ENCODE results near the gene PANK4. TPM values are rescaled to one million over a fixed set of nuclear protein-coding genes. Genes with fewer than 3 reads are reported as not detected.
A peak's percentile ranks its signal among the peaks of the same experiment; 100 is the strongest.

The PANK4 gene
- total RNA-seq, 3 donors from 2014 or later = 16.5 to 32.8 (median 31.3) TPM

- peaks cover 0 to 21% of the 10 kb centered on the region in 2 donors for H3K4me1 ChIP-seq
- no peaks in the 10 kb centered on the region for H3K9me3 ChIP-seq
- TF ChIP-seq POLR2A (IDR thresholded peaks at IDR 0.05) = no peak
- TF ChIP-seq CTCF (IDR thresholded peaks at IDR 0.05) = no peak
- no peak for TF ChIP-seq POLR2AphosphoS5 (IDR thresholded peaks at IDR 0.05)
- no peak overlapping the region for H3K4me3 ChIP-seq
- no peak overlapping the region for H3K27ac ChIP-seq
- no peaks in the 10 kb centered on the region for H3K27me3 ChIP-seq
- intact Hi-C loops (cut with DNase I; ENCODE audit: low total_unique reads) = no loop called here
- no peak for DNase-seq (ENCODE audit: low spot score in 2 of 2)
- no peaks in the 10 kb centered on the region for H3K36me3 ChIP-seq
These were observed 43.4 kb downstream of the PANK4 start for GRCh38 chr1:2483026-2483425.

- H3K9me3 ChIP-seq = no peaks in the 10 kb centered on the region
- peaks cover 0 to 21% of the 10 kb centered on the region in 2 donors for H3K4me1 ChIP-seq
- H3K27me3 ChIP-seq = no peaks in the 10 kb centered on the region
- intact Hi-C loops (cut with DNase I; ENCODE audit: low total_unique reads) = no loop called here
- no peak overlapping the region for H3K27ac ChIP-seq
- no peak for DNase-seq (ENCODE audit: low spot score in 2 of 2)
- no peak overlapping the region for H3K4me3 ChIP-seq
- H3K36me3 ChIP-seq = no peaks in the 10 kb centered on the region
- TF ChIP-seq POLR2A (IDR thresholded peaks at IDR 0.05) = no peak
- no peak for TF ChIP-seq POLR2AphosphoS5 (IDR thresholded peaks at IDR 0.05)
- no peak for TF ChIP-seq CTCF (IDR thresholded peaks at IDR 0.05)
These were observed 43.8 kb downstream of the PANK4 start for GRCh38 chr1:2482588-2482987.

- no peaks in the 10 kb centered on the region for H3K36me3 ChIP-seq
- no peaks in the 10 kb centered on the region for H3K9me3 ChIP-seq
- peak overlapping the region; percentile 40 to 80 for H3K27ac ChIP-seq
- no peak for TF ChIP-seq CTCF (IDR thresholded peaks at IDR 0.05)
- TF ChIP-seq POLR2A (IDR thresholded peaks at IDR 0.05) = no peak
- TF ChIP-seq POLR2AphosphoS5 (IDR thresholded peaks at IDR 0.05) = no peak
- no peaks in the 10 kb centered on the region for H3K27me3 ChIP-seq
- intact Hi-C loops (cut with DNase I; ENCODE audit: low total_unique reads) = no loop called here
- DNase-seq (ENCODE audit: low spot score in 2 of 2) = no peak
- peaks cover 0 to 21% of the 10 kb centered on the region in 2 donors for H3K4me1 ChIP-seq
- no peak overlapping the region for H3K4me3 ChIP-seq
These were observed 44.5 kb downstream of the PANK4 start for GRCh38 chr1:2481885-2482284.

- Histone ChIP-seq H3K4me3 (no peak overlapping the region), H3K27me3 (no peaks in the 10 kb centered on the region), H3K36me3 (no peaks in the 10 kb centered on the region), H3K9me3 (no peaks in the 10 kb centered on the region), H3K4me1 (peaks cover 0 to 21% of the 10 kb centered on the region in 2 donors), H3K27ac (peak overlapping the region; percentile 40 to 80)
- peak; percentile 69 to 74 for DNase-seq (ENCODE audit: low spot score in 2 of 2)
- intact Hi-C loops (cut with DNase I; ENCODE audit: low total_unique reads) = no loop called here
- TF ChIP-seq POLR2AphosphoS5 (IDR thresholded peaks at IDR 0.05) (peak in 1 of 3 donors; percentile 27), POLR2A (IDR thresholded peaks at IDR 0.05) (no peak)
These were observed 45.4 kb downstream of the PANK4 start for GRCh38 chr1:2480986-2481364.

- intact Hi-C loops (cut with DNase I; ENCODE audit: low total_unique reads) = no loop called here
- Histone ChIP-seq H3K9me3 (no peaks in the 10 kb centered on the region), H3K36me3 (no peaks in the 10 kb centered on the region), H3K4me3 (no peak overlapping the region), H3K27me3 (no peaks in the 10 kb centered on the region), H3K27ac (peak overlapping the region; percentile 60 to 80), H3K4me1 (peaks cover 0 to 21% of the 10 kb centered on the region in 2 donors)
- DNase-seq (ENCODE audit: low spot score in 2 of 2) = peak; percentile 32 to 63
- no peak for TF ChIP-seq CTCF (IDR thresholded peaks at IDR 0.05)
- TF ChIP-seq POLR2A (IDR thresholded peaks at IDR 0.05) = no peak
These were observed 46.0 kb downstream of the PANK4 start for GRCh38 chr1:2480236-2480985.
